ENCODE measurements around the gene KREMEN1.

The KREMEN1 gene

GRCh38 chr22:29186302-29186701, 113.5 kb downstream of the KREMEN1 start:
- H3K4me3 ChIP-seq (ENCODE audit: low read depth, low read length): no peak overlapping the region
- TF ChIP-seq CTCF (IDR thresholded peaks at IDR 0.05; ENCODE audit: low read depth, low read length): no peak

GRCh38 chr22:29187831-29188230, 115.0 kb downstream of the KREMEN1 start:
- no peak overlapping the region for H3K4me3 ChIP-seq (ENCODE audit: low read depth, low read length)
- TF ChIP-seq CTCF (IDR thresholded peaks at IDR 0.05; ENCODE audit: low read depth, low read length): no peak

GRCh38 chr22:29190051-29190450, 117.2 kb downstream of the KREMEN1 start:
- H3K4me3 ChIP-seq (ENCODE audit: low read depth, low read length): no peak overlapping the region

GRCh38 chr22:29190918-29191317, 118.1 kb downstream of the KREMEN1 start:
- no peak overlapping the region for H3K4me3 ChIP-seq (ENCODE audit: low read depth, low read length)
- TF ChIP-seq CTCF (IDR thresholded peaks at IDR 0.05; ENCODE audit: low read depth, low read length): no peak

More at GRCh38 chr22:29190051-29190450, 117.2 kb downstream of the KREMEN1 start:
- no peak for TF ChIP-seq CTCF (IDR thresholded peaks at IDR 0.05; ENCODE audit: low read depth, low read length)

- no peak for TF ChIP-seq CTCF (IDR thresholded peaks at IDR 0.05; ENCODE audit: low read depth, low read length)
- H3K4me3 ChIP-seq (ENCODE audit: low read depth, low read length): no peak overlapping the region
These were observed 120.2 kb downstream of the KREMEN1 start for GRCh38 chr22:29193021-29193420.

- H3K4me3 ChIP-seq (ENCODE audit: low read depth, low read length): no peak overlapping the region
- TF ChIP-seq CTCF (IDR thresholded peaks at IDR 0.05; ENCODE audit: low read depth, low read length): no peak
These were observed 121.3 kb downstream of the KREMEN1 start for GRCh38 chr22:29194184-29194583.

GRCh38 chr22:29195118-29195963, 122.5 kb downstream of the KREMEN1 start:
- no peak for TF ChIP-seq CTCF (IDR thresholded peaks at IDR 0.05; ENCODE audit: low read depth, low read length)
- H3K4me3 ChIP-seq (ENCODE audit: low read depth, low read length): no peak overlapping the region

Measured in WI38 (cell line).